Measurements from ENCODE around the gene NKX2-1. TPM values are rescaled to one million over a fixed set of nuclear protein-coding genes. Genes with fewer than 3 reads are reported as not detected.

The NKX2-1 gene
- total and polyA plus RNA-seq, 2 donors (not counting 1 experiment from before 2014, with no cell fraction given) = not detected

GRCh38 chr14:36503771-36504741 is 16.0 kb downstream of the NKX2-1 start:
- Histone ChIP-seq H3K27me3 (replicated peaks in 1 of 4; ENCODE audit: control extremely low read depth in 1 of 4, control insufficient read depth in 3 of 4, insufficient read depth in 4 of 4, low read length in 3 of 4) (peaks cover 0 to 56% (median 35%) of the 10 kb centered on the region in 4 experiments), H3K4me2 (replicated peaks; ENCODE audit: low read depth, low read length, poor library complexity, severe bottlenecking) (no peak overlapping the region), H3K79me2 (ENCODE audit: control insufficient read depth, insufficient read depth, low read length) (no peaks in the 10 kb centered on the region), H3K36me3 (replicated peaks in 1 of 2; ENCODE audit: control extremely low read depth in 1 of 2, control insufficient read depth in 1 of 2, extremely low read depth in 1 of 2, insufficient read depth in 2 of 2, low read length in 1 of 2) (no peaks in the 10 kb centered on the region), H2AFZ (ENCODE audit: insufficient read depth, low read depth, low read length, poor library complexity, severe bottlenecking) (no peak overlapping the region), H3K4me1 (ENCODE audit: control insufficient read depth in 2 of 2, insufficient read depth in 2 of 2, low read length in 2 of 2) (peaks cover 0 to 8% of the 10 kb centered on the region in 2 donors), H4K20me1 (ENCODE audit: control insufficient read depth, insufficient read depth, low read length, poor library complexity, severe bottlenecking) (no peaks in the 10 kb centered on the region), H3K9ac (ENCODE audit: low read length) (no peak overlapping the region), H3K9me3 (ENCODE audit: control extremely low read depth in 1 of 3, control insufficient read depth in 2 of 3, insufficient read depth in 1 of 3, low read length in 2 of 3) (peaks cover 0 to 14% (median 2%) of the 10 kb centered on the region in 3 donors), H3K27ac (ENCODE audit: low read length in 2 of 2) (no peak overlapping the region), H3K4me3 (ENCODE audit: control extremely low read depth in 1 of 5, extremely low read depth in 1 of 5, insufficient read depth in 1 of 5, low read depth in 2 of 5, low read length in 4 of 5) (no peak overlapping the region)
- TF ChIP-seq CTCF (IDR thresholded peaks at IDR 0.05) (no peak), EZH2 (IDR thresholded peaks at IDR 0.05; ENCODE audit: borderline replicate concordance, insufficient read depth, low read depth, low read length, poor library complexity, severe bottlenecking) (no peak)
- no peak for DNase-seq
- no peak for ATAC-seq (ENCODE audit: low read depth)
- Mint-ChIP-seq H3K9me3 (ENCODE audit: insufficient read depth) (peaks cover 2% of the 10 kb centered on the region), H3K27me3 (peaks cover 61% of the 10 kb centered on the region), H3K27ac (no peak overlapping the region), H3K4me1 (peaks cover 9% of the 10 kb centered on the region), H3K4me3 (no peak overlapping the region)
- WGBS (ENCODE audit: insufficient coverage) = 15% methylated on average over 59 of the region's 68 CpGs
- intact Hi-C loops (cut with micrococcal nuclease) = no loop called here
- CTCF ChIA-PET = no interaction called here
- POLR2A ChIA-PET = no interaction called here
